HepG2 (cell line): ENCODE results near the gene RTN4RL2. TPM values are rescaled to one million over a fixed set of nuclear protein-coding genes. Genes with fewer than 3 reads are reported as not detected.

Source experiments
- DPF2 ChIP-seq: sonication (generic); formaldehyde crosslinking; IDR thresholded peaks from 2 replicates; pipeline ENCODE4 v1.4.0; 2020; ENCODE audit warnings: mild to moderate bottlenecking, low read depth, missing genetic modification reagents, borderline replicate concordance
- DRAP1 ChIP-seq: IDR thresholded peaks from 2 replicates; pipeline ENCODE4 v1.6.1; 2016; ENCODE audit warnings: missing genetic modification reagents, missing compliant biosample characterization
- HNRNPK ChIP-seq: fragments of 200-400 bp; formaldehyde crosslinking; IDR thresholded peaks from 2 replicates; pipeline ENCODE4 v1.6.1; 2018; ENCODE audit warnings: low read length, low read depth, moderate library complexity, mild to moderate bottlenecking; ENCODE audit not compliant: poor library complexity, severe bottlenecking
- KDM5A ChIP-seq: fragments of 200-600 bp; sonication (generic); IDR thresholded peaks from 2 replicates; pipeline ENCODE4 v1.7.0; 2018; ENCODE audit warnings: antibody characterized with exemption, mild to moderate bottlenecking, low read length, borderline replicate concordance
- MIER2 ChIP-seq: IDR thresholded peaks from 2 replicates; pipeline ENCODE4 v1.6.1; 2016; ENCODE audit warnings: missing biosample characterization, missing genetic modification reagents
- PATZ1 ChIP-seq: sonication (generic); formaldehyde crosslinking; IDR thresholded peaks from 2 replicates; pipeline ENCODE4 v1.4.0; 2020; ENCODE audit warnings: missing genetic modification reagents
- RARG ChIP-seq: sonication (generic); formaldehyde crosslinking; IDR thresholded peaks from 2 replicates; pipeline ENCODE4 v1.4.0; 2020; ENCODE audit warnings: low read depth, mild to moderate bottlenecking, missing genetic modification reagents
- RXRB ChIP-seq: IDR thresholded peaks from 2 replicates; pipeline ENCODE4 v1.6.1; 2016; ENCODE audit warnings: borderline replicate concordance, missing genetic modification reagents, missing compliant biosample characterization
- SETDB1 ChIP-seq: sonication (generic); formaldehyde crosslinking; IDR thresholded peaks from 2 replicates; pipeline ENCODE4 v1.5.1; 2020; ENCODE audit warnings: missing genetic modification reagents, mild to moderate bottlenecking, borderline replicate concordance
- SMYD3 ChIP-seq: sonication (generic); formaldehyde crosslinking; IDR thresholded peaks from 2 replicates; pipeline ENCODE4 v1.8.1; 2023; ENCODE audit warnings: mild to moderate bottlenecking, missing genetic modification reagents
- SRSF1 ChIP-seq: fragments of 200-400 bp; formaldehyde crosslinking; optimal IDR thresholded peaks from 2 replicates; pipeline ENCODE3; 2017; ENCODE audit warnings: mild to moderate bottlenecking, low read depth, low read length, moderate library complexity
- ZFP36L1 ChIP-seq: sonication (generic); formaldehyde crosslinking; IDR thresholded peaks from 2 replicates; pipeline ENCODE4 v1.8.0; 2022; ENCODE audit warnings: mild to moderate bottlenecking, missing genetic modification reagents, moderate library complexity
- ZKSCAN8 ChIP-seq: IDR thresholded peaks from 2 replicates; pipeline ENCODE4 v1.6.1; 2016; ENCODE audit warnings: borderline replicate concordance, missing genetic modification reagents, missing compliant biosample characterization
- ZNF460 ChIP-seq: sonication (generic); formaldehyde crosslinking; IDR thresholded peaks from 2 replicates; pipeline ENCODE4 v1.5.1; 2020; ENCODE audit warnings: missing genetic modification reagents, mild to moderate bottlenecking, borderline replicate concordance
- ZNF468 ChIP-seq: sonication (generic); formaldehyde crosslinking; IDR thresholded peaks from 2 replicates; pipeline ENCODE4 v1.8.0; 2022; ENCODE audit warnings: mild to moderate bottlenecking, moderate library complexity, missing genetic modification reagents
- polyA plus RNA-seq, 8 experiments: library from polyadenylated mRNA; depleted of rRNA in 3 of 8; stranded (reverse) in 7 of 8; unstranded in 1 of 8; fragments of >200 nt; fragmentation: Illumina TruSeq in 4 of 8; extraction: Trizol in 4 of 8; gene quantifications; 2 replicates each; pipeline versions ENCODE4 v1.2.1 to v1.2.3, GENCODE V29; 2011 to 2016; ENCODE audit warnings: low read depth in 4 of 8, missing spikeins in 1 of 8, mixed read lengths in 1 of 8; ENCODE audit not compliant: insufficient read depth in 1 of 8
- total RNA-seq, 5 experiments: library from RNA; depleted of rRNA; stranded (reverse); fragments of >200 nt; fragmentation: Illumina TruSeq; extraction: Trizol; gene quantifications; 2 replicates each; pipeline ENCODE4 v1.2.3, GENCODE V29; 2016; ENCODE audit warnings: low read depth in 1 of 5
- TF ChIP-seq, protein P1 (sequence below): sonication (generic); formaldehyde crosslinking; conservative IDR thresholded peaks from 2 replicates; pipeline ENCODE4 v1.8.0; 2022; ENCODE audit warnings: missing genetic modification reagents
- TF ChIP-seq, protein P2 (sequence below): sonication (generic); formaldehyde crosslinking; IDR thresholded peaks from 2 replicates; pipeline ENCODE4 v1.8.0; 2022; ENCODE audit warnings: missing genetic modification reagents, mild to moderate bottlenecking, inconsistent platforms, borderline replicate concordance
- TF ChIP-seq, protein P3 (sequence below): sonication (generic); formaldehyde crosslinking; IDR thresholded peaks from 2 replicates; pipeline ENCODE4 v1.5.1; 2020; ENCODE audit warnings: mild to moderate bottlenecking, missing genetic modification reagents, moderate library complexity

RTN4RL2 gene
- total and polyA plus RNA-seq, 2 of the 13 experiments (the other 11 are each of a cell fraction or from before 2014, with no cell fraction given): 1.3 to 4.3 TPM

DNA sequence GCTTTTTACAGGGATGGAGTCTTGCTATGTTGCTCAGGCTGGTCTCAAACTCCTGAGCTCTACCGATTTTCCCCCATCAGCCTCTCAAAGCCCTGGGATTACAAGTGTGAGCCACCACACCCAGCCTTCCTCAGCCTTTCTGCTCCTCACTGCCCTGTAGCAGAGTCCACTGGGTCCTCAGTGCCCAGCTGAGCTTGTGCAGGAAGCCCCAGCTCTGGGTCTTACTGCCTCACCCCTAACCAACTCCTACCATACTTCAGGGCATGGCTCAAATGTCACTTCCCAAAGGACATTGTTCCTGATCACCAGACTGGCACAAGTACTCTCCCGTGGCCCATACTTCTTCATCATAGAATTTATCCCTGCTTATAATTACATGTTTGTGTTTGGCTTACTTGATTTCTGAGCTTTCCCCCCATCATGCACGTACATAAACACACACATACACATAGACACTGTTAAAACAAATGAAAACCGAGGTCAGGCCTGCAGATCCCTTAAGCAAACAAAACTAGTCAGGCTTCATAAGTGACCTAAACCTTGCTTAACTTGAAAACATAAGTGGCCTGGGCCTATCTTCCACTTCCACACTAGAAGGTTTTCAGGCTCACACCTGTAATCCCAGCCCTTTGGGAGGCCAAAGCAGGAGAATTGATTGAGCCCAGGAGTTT is 19.4 kb upstream of the RTN4RL2 start (continued):
- TF ChIP-seq, protein P1, sequence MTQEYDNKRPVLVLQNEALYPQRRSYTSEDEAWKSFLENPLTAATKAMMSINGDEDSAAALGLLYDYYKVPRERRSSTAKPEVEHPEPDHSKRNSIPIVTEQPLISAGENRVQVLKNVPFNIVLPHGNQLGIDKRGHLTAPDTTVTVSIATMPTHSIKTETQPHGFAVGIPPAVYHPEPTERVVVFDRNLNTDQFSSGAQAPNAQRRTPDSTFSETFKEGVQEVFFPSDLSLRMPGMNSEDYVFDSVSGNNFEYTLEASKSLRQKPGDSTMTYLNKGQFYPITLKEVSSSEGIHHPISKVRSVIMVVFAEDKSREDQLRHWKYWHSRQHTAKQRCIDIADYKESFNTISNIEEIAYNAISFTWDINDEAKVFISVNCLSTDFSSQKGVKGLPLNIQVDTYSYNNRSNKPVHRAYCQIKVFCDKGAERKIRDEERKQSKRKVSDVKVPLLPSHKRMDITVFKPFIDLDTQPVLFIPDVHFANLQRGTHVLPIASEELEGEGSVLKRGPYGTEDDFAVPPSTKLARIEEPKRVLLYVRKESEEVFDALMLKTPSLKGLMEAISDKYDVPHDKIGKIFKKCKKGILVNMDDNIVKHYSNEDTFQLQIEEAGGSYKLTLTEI (CRISPR knock-in tag): no peak
- TF ChIP-seq ZNF468 (CRISPR knock-in tag): no peak
- no peak for TF ChIP-seq ZFP36L1 (CRISPR knock-in tag)
- TF ChIP-seq DPF2 (CRISPR knock-in tag): peak; percentile 75; the same call in 1 of the 2 replicates
- no peak for TF ChIP-seq SETDB1 (CRISPR knock-in tag)
- peak; percentile 53; the same call in 1 of the 2 replicates for TF ChIP-seq MIER2 (CRISPR knock-in tag)
- TF ChIP-seq SRSF1: no peak
- TF ChIP-seq, protein P2, sequence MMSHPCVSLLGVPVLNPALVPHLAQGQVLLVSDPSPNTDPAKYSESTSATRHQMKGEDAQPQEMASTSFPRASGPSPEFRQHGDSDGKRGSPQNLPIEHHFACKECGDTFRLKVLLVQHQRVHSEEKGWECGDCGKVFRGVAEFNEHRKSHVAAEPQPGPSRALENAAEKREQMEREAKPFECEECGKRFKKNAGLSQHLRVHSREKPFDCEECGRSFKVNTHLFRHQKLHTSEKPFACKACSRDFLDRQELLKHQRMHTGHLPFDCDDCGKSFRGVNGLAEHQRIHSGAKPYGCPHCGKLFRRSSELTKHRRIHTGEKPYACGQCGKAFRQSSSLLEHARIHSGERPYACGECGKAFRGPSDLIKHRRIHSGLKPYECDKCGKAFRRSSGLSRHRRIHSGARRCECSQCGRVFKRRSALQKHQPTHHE (CRISPR knock-in tag): no peak
- TF ChIP-seq PATZ1: peak; percentile 44; the same call in 1 of the 2 replicates
- TF ChIP-seq ZKSCAN8: no peak
- peak; percentile 66; the same call in 1 of the 2 replicates for TF ChIP-seq ZNF460 (CRISPR knock-in tag)
- peak; percentile 44 for TF ChIP-seq DRAP1 (CRISPR knock-in tag)
- TF ChIP-seq, protein P3, sequence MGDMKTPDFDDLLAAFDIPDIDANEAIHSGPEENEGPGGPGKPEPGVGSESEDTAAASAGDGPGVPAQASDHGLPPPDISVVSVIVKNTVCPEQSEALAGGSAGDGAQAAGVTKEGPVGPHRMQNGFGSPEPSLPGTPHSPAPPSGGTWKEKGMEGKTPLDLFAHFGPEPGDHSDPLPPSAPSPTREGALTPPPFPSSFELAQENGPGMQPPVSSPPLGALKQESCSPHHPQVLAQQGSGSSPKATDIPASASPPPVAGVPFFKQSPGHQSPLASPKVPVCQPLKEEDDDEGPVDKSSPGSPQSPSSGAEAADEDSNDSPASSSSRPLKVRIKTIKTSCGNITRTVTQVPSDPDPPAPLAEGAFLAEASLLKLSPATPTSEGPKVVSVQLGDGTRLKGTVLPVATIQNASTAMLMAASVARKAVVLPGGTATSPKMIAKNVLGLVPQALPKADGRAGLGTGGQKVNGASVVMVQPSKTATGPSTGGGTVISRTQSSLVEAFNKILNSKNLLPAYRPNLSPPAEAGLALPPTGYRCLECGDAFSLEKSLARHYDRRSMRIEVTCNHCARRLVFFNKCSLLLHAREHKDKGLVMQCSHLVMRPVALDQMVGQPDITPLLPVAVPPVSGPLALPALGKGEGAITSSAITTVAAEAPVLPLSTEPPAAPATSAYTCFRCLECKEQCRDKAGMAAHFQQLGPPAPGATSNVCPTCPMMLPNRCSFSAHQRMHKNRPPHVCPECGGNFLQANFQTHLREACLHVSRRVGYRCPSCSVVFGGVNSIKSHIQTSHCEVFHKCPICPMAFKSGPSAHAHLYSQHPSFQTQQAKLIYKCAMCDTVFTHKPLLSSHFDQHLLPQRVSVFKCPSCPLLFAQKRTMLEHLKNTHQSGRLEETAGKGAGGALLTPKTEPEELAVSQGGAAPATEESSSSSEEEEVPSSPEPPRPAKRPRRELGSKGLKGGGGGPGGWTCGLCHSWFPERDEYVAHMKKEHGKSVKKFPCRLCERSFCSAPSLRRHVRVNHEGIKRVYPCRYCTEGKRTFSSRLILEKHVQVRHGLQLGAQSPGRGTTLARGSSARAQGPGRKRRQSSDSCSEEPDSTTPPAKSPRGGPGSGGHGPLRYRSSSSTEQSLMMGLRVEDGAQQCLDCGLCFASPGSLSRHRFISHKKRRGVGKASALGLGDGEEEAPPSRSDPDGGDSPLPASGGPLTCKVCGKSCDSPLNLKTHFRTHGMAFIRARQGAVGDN: peak; percentile 57
- no peak for TF ChIP-seq RARG (CRISPR knock-in tag)
- no peak for TF ChIP-seq HNRNPK
- TF ChIP-seq KDM5A: 0 out of 2 replicates have a peak, but pooled peaks have one; percentile 1
- TF ChIP-seq SMYD3 (CRISPR knock-in tag): peak; percentile 79; the same call in 1 of the 2 replicates
- TF ChIP-seq RXRB (CRISPR knock-in tag): peak; percentile 56
